HG03432 (cell line): Measurements from ENCODE around the gene CPNE8.

Experiments
- ATAC-seq: cut with Tn5 transposase; IDR thresholded peaks from one replicate; pipeline ENCODE4 v1.9.1; 2021; ENCODE audit warnings: mild to moderate bottlenecking, moderate library complexity; ENCODE audit not compliant: unreplicated experiment

The CPNE8 gene

GRCh38 chr12:38653650-38654049 lies 251.7 kb downstream of the CPNE8 start:
- no peak for ATAC-seq

- ATAC-seq: no peak
Measured at GRCh38 chr12:38648813-38649212, 256.6 kb downstream of the CPNE8 start.

- ATAC-seq: no peak
Measured at GRCh38 chr12:38646146-38646545, 259.2 kb downstream of the CPNE8 start.

- no peak for ATAC-seq
Measured at GRCh38 chr12:38639625-38640024, 265.8 kb downstream of the CPNE8 start.

- ATAC-seq: no peak
Measured at GRCh38 chr12:38638401-38638800, 267.0 kb downstream of the CPNE8 start.

GRCh38 chr12:38633511-38633910 lies 271.9 kb downstream of the CPNE8 start:
- no peak for ATAC-seq

- no peak for ATAC-seq
Measured at GRCh38 chr12:38629064-38629463, 276.3 kb downstream of the CPNE8 start.

- ATAC-seq: no peak
Measured at GRCh38 chr12:38628288-38628687, 277.1 kb downstream of the CPNE8 start.

GRCh38 chr12:38625306-38625705 lies 280.1 kb downstream of the CPNE8 start:
- no peak for ATAC-seq

GRCh38 chr12:38614171-38614570 lies 291.2 kb downstream of the CPNE8 start:
- no peak for ATAC-seq

- no peak for ATAC-seq
Measured at GRCh38 chr12:38610808-38611350, 294.5 kb downstream of the CPNE8 start.

- no peak for ATAC-seq
Measured at GRCh38 chr12:38607295-38607694, 298.1 kb downstream of the CPNE8 start.
